Panc1 (cell line): ENCODE measurements around the gene PTPRJ.

Experiments
- CTCF ChIP-seq: fragments of 450-650 bp; IDR thresholded peaks from 2 replicates; pipeline ENCODE4 v1.5.1; 2017; ENCODE audit warnings: mild to moderate bottlenecking
- POLR2AphosphoS5 ChIP-seq: IDR thresholded peaks from 2 replicates; pipeline ENCODE4 v1.6.1; 2012; ENCODE audit warnings: mild to moderate bottlenecking, low read depth, low read length, moderate library complexity
- REST ChIP-seq, 2 experiments: IDR thresholded peaks; 2 replicates each; pipeline ENCODE4 v1.6.1; 2011 to 2012; ENCODE audit warnings: low read depth in 2 of 2, control low read depth in 1 of 2, low read length in 1 of 2, mild to moderate bottlenecking in 1 of 2, moderate library complexity in 1 of 2; ENCODE audit not compliant: insufficient read depth in 1 of 2

- TF ChIP-seq CTCF (no peak), POLR2AphosphoS5 (no peak), REST (IDR thresholded peaks at IDR 0.05; ENCODE audit: insufficient read depth in 1 of 2, low read depth in 2 of 2, low read length in 1 of 2) (no peak)
Measured at GRCh38 chr11:48110509-48110766, 130.1 kb downstream of the PTPRJ start.
